NCI-H2196 (cell line): ENCODE results near the gene SCG3.
A peak's percentile ranks its signal among the peaks of the same experiment; 100 is the strongest.

Experiments
- DNase-seq: peaks from one replicate; lab custom pipeline; 2025; ENCODE audit not compliant: unreplicated experiment; lab: John Stamatoyannopoulos, UW

The SCG3 gene

DNA sequence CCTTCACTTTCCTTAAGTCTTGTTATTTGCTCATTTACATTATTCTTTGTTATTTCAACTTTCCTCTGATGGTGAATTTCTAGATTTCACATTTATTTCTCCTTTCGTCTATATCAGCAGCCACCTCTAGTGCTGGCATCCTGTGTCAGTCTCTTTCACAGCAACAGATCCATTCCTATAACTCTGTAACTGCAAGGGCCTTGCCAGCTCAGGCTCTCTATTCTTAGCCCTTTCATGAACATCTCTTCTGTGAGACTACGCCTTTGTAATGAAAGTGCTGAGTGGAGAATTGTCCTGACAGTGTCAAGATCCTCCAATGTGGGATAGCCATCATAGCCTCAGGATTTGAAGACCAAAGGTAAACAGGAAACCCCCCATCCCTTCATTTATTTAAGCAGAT lies 3.9 kb upstream of the SCG3 start:
- DNase-seq, result no peak

DNA sequence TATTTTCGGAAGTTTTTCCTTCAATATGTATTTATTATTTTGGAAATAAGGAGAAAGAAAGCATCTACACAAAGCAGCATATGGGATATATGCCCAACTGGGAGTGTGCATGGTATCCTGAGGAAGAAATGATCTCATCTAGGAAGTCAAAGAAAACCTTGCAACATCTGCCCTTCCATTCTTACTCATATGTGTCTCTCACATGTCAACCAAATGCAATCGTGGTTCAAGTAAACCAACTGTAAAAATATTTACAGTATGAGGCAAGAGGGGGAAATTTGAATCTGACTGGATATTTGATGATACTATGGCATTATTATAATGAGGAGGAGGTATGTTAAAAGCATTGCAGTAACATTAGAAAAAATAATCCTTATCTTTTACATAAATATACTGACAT lies 3.2 kb upstream of the SCG3 start:
- DNase-seq, result no peak

DNA sequence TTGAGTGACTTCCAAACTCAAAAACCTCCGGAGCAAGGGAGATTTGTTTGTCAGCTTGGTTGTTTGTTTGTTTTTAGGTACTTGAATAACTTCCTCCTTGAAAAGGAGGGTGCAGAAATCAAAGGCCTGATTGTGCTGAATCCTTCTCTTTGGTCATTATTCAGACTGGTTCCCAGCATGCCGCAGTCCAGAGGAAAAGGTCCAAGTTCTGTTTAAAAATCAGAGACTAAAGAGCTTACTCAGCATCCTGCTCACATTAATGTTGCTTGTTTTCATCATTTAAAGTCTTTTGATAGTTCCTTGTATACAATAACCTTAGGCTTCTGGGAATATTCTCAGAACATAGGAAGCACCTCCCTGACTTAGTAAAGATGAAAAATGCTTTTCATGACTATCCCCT lies 982 bp upstream of the SCG3 start:
- DNase-seq, result no peak

DNA sequence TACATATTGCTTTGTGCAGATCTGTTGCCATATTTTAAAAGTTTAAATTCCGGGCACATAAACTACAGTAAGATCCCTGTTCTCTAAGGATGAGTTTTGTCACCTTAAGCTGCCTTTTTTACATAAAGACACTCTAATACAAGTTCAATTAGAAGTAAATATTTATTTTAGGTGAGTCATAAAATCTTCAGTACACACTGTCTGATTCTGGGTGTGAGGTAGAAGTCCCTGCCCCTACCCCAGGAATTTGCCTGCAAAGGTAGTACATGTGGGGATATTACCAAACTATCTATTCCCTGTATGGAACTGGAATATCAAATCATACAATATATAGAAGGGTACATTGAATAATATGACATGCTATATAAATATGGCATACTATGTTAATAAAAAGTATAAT lies 6.3 kb downstream of the SCG3 start:
- DNase-seq, result no peak

DNA sequence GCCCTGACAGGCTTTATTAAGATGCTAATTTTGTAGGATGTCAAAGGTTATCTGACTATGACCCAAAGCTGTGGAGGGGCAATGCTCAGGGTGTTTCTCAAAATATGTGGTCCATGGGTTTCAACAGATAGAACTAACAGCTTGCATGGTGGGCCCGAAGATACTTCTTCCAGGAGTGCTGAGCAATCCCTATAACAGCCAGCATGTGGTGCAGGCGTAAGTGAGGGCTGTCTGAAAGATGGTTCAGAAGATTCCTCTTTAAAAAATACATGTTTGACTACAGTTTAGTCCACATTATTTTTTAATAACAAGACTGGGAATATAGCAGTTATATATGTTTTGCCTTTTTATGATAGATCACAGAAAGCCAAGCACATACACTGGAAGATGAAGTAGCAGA lies 7.6 kb downstream of the SCG3 start:
- DNase-seq, result no peak

DNA sequence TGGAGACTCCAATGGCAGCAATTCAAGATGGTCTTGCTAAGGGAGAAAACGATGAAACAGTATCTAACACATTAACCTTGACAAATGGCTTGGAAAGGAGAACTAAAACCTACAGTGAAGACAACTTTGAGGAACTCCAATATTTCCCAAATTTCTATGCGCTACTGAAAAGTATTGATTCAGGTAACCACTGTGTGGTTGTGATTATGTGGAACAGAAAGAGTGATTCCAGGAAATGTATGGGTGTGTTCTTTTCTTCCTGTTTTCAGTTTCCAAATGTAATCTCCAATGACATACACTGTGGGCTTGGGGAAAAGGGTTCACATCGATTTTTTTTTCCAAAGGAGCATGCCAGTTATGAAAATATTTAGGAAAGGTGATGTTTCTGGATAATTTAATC lies 10.9 kb downstream of the SCG3 start:
- no peak for DNase-seq

DNA sequence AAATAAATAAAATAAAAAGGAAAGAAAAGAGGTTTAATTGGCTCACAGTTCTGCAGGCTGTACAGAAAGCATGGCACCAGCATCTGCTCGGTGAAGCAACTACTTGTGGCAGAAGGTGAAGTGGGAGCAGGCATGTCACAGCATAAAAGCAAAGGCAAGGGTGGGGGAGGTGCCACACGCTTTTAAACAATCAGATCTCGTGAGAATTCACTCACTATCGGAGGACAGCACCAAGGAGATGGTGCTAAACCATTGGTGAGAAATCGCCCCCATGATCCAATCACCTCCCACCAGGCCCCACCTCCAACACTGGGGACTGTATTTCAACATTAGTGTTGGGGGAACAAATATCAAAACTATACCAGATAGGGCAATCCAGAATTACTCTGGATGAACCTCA lies 15.3 kb downstream of the SCG3 start:
- no peak for DNase-seq

DNA sequence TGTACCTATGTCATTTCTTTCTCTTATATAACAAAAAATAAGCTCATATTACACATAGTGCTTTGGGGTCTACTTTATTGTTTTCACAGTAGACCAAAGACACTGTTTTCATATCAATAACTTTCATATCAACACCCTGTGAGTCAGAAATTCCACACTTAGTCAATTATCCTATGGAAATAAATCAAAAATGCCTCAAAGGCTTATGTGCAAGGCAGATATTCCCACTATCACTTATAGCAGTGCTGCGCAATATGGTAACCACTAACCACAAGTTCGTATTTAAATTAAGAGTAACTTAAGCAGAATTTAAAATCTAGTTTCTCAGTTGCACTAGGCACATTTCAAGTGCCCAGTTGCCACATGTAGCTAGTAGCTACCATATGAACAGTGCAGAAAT lies 15.9 kb downstream of the SCG3 start:
- DNase-seq, result no peak

DNA sequence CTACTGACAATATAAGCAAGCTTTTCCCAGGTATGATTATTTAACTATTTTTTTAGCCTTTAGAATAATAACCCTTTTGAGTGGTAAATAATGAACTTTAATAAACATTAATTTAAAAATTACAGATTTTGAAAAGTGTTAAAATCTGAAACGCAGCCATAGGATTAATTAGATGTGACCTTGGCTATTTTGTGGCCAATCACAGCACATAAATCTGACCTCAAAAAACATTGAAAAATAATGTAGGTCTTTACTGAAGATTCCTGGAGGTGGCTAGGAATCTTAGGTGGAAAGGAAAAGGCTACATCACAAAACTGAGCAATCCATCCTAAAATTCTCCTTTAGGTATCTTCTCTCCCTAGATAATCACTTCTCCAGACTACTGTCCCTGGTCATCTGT lies 18.1 kb downstream of the SCG3 start:
- DNase-seq, result no peak

DNA sequence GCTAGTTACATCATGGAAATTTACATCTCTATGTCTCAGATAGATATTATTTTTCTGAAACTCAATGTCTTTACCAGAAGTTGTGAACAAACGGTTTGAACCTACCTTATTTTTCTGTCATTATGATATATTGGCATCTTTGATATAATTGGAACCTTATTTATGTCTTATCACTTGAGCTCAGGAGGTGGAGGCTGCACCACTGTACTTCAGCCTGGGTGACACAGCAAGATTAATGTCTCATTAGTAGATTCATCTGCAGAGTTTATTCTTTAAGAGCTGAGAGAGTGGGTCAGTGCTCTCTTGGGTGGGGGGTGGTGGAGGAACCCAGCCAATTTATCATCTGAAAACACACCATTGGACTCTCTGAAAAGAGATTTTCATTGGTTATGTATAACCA lies 21.4 kb downstream of the SCG3 start:
- no peak for DNase-seq

DNA sequence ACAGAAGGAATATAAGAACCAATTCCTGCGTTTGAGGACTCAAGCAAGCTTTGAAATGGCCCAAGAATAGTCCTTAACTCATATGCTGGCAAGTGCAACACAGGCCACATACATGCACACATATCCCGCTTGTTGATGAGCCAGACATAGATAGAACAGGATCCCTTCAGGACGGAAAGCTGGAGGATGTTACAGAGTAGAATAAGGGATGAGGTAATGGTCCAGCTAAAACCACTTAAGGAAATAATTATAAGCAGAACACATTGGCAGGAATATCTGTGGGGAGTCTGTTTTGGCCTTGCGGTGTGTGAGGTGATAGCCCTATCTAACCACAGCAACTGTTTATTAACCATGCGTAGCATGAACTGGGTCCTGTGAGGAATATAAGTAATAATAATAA lies 25.0 kb downstream of the SCG3 start:
- DNase-seq, result no peak

DNA sequence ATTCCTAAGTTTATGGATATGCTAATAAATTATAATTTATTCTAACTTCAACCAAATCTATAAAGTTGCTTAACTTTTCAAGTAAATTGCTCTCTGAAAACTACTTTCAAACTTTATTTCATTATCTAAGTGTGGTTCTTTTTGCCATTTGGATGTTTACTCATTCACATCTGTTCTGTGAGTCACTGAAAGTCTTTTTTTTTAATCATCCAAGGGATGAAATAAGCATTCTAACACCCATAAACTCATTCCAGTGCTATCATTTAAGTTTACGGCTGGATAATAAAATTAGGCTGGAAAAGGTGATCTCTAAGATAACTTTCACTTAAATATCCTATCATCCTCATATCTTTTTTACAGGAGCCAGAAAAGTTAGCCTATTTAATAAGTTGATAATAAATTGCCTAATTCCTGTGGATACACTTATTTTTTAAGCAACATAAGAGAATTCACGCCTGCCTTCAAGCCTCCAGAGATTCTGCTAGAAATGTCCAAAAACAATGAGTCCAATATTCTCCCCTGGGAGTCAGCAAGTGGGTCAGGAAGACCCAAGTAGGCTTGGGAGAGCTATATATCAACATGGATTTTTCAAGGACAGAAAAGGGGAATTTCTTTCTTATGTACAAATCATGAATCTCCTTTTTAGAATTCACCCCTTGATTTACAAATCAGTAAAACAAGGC lies 25.8 kb downstream of the SCG3 start:
- no peak for DNase-seq

DNA sequence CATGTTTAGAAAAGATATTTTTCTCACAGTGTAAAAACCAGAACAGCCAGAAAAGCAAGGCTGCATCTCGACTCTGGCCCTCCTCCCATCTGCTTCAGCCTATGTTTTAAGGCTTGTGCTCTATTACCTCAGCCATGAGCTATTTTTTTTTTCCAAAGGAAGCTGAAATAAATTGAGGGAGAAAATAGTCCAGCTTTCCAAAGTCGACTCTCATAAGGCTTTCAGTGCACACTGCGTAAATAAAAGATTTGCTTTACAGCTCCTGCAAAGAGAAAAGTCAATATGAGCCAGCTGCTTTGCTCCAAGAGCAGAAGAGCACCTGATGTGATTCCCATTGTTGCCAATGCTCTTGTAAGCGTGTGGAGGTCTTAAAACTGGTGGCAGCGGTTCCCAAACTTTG lies 26.7 kb downstream of the SCG3 start:
- peak; percentile 20 for DNase-seq

DNA sequence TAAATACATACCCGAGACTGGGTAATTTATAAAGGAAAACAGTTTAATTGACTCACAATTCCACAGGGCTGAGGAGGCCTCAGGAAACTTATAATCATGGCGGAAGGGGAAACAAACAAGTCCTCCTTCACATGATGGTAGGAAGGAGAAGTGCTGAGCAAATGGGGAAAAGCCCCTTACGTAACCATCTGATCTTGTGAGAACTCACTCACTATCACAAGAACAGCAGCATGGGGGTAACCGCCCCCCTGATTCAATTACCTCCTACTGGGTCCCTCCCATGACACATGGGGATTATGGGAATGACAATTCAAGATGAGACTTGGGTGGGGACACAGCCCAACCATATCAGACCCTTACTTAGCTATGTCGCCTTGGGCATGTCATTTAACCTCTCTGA lies 27.7 kb downstream of the SCG3 start:
- DNase-seq, result no peak

DNA sequence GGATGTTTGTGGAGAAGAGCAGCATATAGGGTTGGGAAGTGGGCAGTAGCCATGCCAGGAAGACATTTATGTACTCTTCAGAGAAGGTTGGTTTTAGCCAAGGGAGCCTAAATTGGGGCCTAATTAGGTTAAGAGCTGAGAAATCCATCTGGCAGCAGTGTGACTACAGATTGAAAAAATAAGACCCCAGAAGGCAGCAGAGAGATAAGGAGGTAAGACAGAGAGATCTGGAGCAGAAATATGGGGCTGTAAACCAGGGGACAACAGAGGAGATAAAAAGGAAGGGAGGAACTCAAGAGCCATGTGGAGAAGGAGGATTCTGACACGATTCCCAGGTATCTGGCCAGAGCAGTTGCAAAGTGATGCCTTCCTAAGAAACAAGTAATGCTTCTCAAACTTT lies 32.9 kb downstream of the SCG3 start:
- DNase-seq, result no peak

DNA sequence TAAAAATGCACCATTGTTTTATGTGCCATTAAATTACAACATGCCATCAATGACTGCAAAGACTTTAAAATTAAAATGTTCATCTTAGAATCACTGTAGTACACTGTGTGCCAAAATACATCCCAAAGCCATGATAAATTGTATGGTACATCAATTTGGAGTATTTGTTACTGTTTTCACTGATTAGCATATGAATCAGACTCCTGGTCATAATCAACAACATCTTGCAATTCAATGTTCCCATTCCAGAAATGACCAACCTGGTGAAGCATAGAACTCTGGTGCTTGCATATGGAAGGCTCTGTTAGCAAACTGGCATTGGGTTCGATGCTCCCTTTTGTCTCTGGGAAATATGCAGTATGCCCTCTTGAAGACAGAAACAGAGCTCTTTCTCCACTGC lies 33.6 kb downstream of the SCG3 start:
- no peak for DNase-seq

DNA sequence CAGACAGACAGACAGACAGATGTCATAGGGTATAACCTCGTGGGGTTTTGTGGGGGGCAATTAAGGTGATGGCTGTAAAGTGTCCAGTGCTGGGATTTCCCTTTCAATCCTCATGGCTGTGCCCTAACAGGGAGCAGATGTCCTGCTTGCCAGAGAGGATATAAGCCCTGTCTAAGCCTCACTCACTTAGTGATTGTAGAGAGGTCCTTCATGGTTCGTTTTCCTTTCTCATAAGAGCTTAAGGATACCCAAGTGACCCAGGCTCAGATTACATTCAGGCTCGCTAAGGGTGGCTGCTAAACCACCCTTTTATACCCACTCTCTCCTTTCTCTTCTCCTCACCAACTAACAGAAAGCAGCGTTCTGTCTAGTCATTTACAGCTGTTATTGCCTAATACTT lies 36.9 kb downstream of the SCG3 start:
- DNase-seq, result no peak

DNA sequence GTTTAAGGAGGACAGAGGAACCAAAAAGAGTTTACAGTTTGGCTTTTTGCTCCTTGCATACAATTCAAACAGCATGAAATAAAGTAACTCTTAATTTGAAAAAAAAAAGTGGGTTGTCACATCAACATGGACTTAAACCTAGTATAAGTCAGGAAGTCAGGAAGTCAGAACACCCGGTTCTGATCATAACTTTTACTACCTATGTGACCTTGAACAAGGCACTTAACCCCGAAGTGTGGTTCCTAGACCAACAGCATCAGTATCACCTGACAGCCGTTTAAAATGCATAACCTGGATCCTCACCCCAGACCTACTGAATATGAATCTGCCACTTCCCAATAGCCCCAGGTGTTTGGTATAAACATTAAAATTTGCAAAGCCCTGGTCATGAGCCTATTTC lies 37.4 kb downstream of the SCG3 start:
- DNase-seq, result no peak

DNA sequence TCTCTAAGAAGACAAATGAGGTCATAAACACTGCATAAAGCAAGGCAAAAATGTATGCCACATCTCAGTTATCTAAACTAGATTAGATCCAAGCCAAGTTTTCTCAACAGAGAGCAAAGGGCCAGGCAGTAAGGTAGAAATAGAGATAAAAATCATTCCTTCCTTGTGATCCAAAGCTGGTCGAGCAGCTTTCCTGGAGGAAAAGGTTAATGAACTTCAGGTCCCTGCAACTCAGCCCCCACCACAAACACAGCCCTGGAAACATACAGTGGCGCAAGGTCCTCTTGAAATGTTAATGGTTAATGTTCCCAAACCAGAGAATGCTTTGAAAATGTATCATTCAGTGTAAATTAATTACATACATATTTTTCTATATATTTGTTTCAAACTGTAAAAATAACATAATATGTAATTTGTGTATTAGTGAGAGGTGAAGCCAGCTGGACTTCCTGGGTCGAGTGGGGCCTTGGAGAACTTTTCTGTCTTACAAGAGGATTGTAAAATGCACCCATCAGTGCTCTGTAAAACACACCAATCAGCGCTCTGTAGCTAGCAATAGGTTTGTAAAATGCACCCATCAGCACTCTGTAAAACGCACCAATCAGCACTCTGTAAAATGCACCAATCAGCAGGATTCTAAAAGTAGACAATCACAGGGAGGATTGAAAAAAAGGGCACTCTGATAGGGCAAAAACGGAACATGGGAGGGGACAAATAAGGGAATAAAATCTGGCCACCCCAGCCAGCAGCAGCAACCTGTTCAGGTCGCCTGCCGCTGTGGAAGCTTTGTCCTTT lies 39.1 kb downstream of the SCG3 start:
- no peak for DNase-seq

DNA sequence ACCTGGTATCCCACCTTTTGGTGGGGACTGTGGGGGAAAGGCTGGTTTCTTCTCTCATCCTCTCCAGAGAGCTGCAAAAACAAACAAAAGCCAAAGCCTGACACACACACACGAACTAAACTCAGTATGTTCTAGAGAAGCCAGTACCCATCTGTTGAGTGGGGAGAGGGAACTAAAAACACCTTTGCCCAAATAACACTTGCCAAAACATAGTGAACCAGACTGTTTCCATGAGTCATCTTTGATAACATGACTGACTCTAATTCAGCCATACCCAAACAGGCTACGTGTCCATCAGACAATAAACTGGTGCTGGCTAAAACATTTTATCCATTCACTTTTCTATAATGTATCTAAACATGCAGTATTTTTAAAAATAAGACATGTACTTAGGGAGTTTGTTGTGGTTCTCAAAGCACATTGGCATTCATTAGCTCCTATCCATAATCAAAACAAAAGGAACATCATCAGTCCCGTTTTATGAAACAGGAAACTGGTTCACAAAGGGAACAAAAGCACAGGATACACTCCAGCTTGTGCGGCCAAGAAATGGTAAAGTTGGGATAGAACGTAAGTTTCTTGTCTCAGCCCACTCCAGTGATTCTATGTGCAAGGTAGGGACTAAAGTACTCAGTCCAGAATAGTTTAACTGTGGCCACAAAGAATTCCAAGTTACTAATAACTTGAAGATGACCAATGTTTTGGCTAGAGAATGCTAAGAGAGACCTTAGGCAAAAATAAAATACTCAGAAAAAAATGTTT lies 40.1 kb downstream of the SCG3 start:
- no peak for DNase-seq

DNA sequence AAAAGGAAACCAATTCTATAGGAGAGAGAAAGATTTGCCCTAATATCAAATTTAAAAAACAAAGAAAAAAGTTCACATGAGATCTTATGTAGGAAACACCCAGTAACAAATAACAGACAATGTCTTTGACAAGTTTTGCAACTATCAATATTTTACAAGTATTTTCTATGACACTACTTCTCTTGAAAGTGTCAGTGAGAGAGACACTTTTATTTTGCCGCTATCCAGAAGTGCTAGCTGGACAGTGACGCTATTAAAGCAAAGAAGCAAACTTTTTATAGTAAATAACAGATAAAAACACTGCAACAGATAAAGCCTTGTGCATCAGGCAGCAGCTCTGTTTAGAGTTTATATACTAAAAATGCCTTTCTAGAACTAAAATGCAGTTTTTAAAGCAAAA lies 42.9 kb downstream of the SCG3 start:
- DNase-seq, result no peak

DNA sequence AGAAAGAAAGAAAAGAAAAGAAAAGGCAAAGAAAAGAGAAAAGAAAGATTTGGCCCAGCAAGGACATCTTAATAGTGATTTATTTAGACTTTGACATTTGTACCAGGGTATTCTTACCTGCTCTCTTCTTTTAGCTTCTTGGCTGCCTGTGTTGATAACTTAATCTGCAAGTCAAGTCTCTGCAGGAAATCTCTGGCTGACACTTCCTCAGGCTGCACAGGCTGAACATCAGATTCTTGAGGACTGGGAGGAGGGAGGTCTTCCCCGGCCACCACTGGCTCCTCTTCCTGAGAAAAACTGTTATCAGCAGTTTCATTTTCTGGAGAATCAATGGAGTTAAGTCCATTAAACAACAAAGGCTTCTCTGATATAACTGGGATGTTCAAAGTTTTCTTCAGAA lies 43.4 kb downstream of the SCG3 start:
- no peak for DNase-seq
